Measurements from ENCODE around the gene UBE2D2. TPM values are rescaled to one million over a fixed set of nuclear protein-coding genes. Genes with fewer than 3 reads are reported as not detected.

UBE2D2 gene
- total and polyA plus RNA-seq, 4 donors: 84.1 to 97.8 (median 91.2) TPM

DNA sequence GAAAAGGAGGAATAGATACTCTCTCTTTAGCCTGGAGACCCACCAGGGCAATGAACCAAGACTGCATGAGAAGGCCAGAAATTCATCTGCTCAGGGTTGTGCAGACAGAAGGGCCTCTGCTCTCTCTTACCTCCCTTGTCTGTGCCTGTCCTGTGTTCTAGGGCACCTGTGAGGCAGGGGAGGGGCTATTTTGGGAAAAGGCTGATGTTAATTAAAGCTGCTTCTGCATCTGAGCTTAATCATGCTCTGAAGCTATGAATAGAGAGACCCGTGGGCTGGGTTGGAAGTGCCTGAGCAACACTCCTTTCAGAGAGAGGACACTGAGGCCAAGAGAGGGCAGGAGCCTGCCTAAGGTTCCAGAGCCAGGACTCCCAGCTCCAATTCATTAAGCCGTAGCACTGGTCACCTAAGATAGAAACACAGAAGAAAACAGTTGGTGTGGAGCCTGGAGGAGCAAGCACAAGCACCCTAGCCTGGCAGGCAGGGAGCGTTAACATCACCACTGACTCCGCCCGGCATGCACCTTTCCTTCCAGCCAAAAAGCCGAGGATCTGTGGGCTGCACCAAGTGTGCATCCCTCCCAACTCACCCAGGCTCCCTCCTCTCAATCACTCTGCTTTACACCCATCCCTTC, 47.2 kb upstream of the UBE2D2 start:
- WGBS, 2 donors: 88 to 94% methylated on average over 6 of the region's 6 CpGs
- Histone ChIP-seq H3K36me3 (ENCODE audit: control insufficient read depth in 4 of 4, insufficient read depth in 4 of 4, low read length in 4 of 4) (no peaks in the 10 kb centered on the region), H3K9ac (ENCODE audit: insufficient read depth in 1 of 2, low read length in 2 of 2) (no peak overlapping the region), H3K4me1 (ENCODE audit: control insufficient read depth in 5 of 5, insufficient read depth in 5 of 5, low read length in 5 of 5) (peaks cover 0 to 8% (median 0%) of the 10 kb centered on the region in 5 donors), H3K27me3 (ENCODE audit: control insufficient read depth in 3 of 3, insufficient read depth in 3 of 3, low read length in 2 of 3) (no peaks in the 10 kb centered on the region), H3K4me3 (no peak overlapping the region), H3K9me3 (ENCODE audit: control insufficient read depth in 4 of 4, insufficient read depth in 3 of 4, low read length in 3 of 4) (no peaks in the 10 kb centered on the region), H3K27ac (ENCODE audit: low read depth in 1 of 2, low read length in 1 of 2) (no peak overlapping the region)
- ATAC-seq (ENCODE audit: insufficient read depth, low FRiP score) (no peak), DNase-seq (no peak)
- no peak for TF ChIP-seq CTCF (IDR thresholded peaks at IDR 0.05; ENCODE audit: control extremely low read depth, extremely low read depth)

GRCh38 chr5:139514486-139514856, 46.7 kb upstream of the UBE2D2 start:
- Histone ChIP-seq H3K27me3 (ENCODE audit: control insufficient read depth in 3 of 3, insufficient read depth in 3 of 3, low read length in 2 of 3) (no peaks in the 10 kb centered on the region), H3K36me3 (ENCODE audit: control insufficient read depth in 4 of 4, insufficient read depth in 4 of 4, low read length in 4 of 4) (no peaks in the 10 kb centered on the region), H3K9ac (ENCODE audit: insufficient read depth in 1 of 2, low read length in 2 of 2) (no peak overlapping the region), H3K27ac (ENCODE audit: low read depth in 1 of 2, low read length in 1 of 2) (no peak overlapping the region), H3K4me3 (no peak overlapping the region), H3K9me3 (ENCODE audit: control insufficient read depth in 4 of 4, insufficient read depth in 3 of 4, low read length in 3 of 4) (no peaks in the 10 kb centered on the region), H3K4me1 (ENCODE audit: control insufficient read depth in 5 of 5, insufficient read depth in 5 of 5, low read length in 5 of 5) (peaks cover 0 to 8% (median 0%) of the 10 kb centered on the region in 5 donors)
- no peak for DNase-seq
- 88 to 96% methylated on average over 2 of the region's 2 CpGs for WGBS, 2 donors
- TF ChIP-seq CTCF (IDR thresholded peaks at IDR 0.05; ENCODE audit: control extremely low read depth, extremely low read depth): no peak
- no peak for ATAC-seq (ENCODE audit: insufficient read depth, low FRiP score)

DNA sequence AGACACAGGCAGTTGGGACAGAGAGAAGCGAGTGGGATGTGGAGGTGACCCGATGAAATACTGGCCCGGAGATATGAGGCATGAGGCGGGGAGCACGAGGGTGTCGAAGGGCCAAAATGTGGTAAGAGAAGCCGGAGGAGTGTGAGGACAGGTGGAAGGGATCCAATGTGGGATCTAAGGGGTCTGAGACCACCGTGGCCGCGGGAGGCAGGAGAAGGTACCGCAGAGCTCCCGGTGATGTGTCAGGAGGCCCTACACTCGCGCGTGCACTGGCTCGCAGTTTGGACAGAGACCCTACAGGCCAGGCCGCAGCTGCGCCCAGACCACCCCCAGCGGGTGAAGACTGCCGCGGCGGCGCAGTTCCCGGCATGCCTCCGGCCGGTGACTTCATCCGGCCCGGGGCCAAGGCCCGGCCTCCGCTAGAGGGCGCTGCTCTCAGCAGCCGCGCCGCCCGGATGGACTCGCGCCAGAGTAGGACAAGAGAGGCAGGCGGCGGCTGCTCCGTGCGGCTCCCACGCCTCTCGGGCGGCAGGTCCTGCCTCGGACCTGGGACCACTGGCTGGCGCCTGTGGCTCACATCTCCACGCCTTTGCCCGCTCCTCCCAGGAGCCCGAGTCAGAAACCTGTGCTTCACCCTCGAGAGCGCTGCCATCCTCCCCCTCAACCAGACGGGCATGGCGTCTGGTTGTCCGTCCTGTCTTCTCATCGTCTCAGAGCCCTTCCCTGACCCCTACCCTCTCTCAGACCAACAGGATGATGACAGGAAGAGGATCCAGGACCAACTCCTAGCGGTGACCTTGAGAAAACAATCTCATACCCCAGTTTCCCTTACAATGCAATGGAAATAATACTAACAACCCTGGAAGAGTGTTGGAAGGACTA, 43.2 kb upstream of the UBE2D2 start:
- H3K36me3 ChIP-seq (ENCODE audit: control insufficient read depth in 4 of 4, insufficient read depth in 4 of 4, low read length in 4 of 4): no peaks in the 10 kb centered on the region
- peak; percentile 95 for ATAC-seq (ENCODE audit: insufficient read depth, low FRiP score)
- H3K9me3 ChIP-seq (ENCODE audit: control insufficient read depth in 4 of 4, insufficient read depth in 3 of 4, low read length in 3 of 4): no peaks in the 10 kb centered on the region
- no peaks in the 10 kb centered on the region for H3K27me3 ChIP-seq (ENCODE audit: control insufficient read depth in 3 of 3, insufficient read depth in 3 of 3, low read length in 2 of 3)
- H3K9ac ChIP-seq (ENCODE audit: insufficient read depth in 1 of 2, low read length in 2 of 2): peak overlapping the region; percentile 76 to 95
- peaks cover 0 to 8% (median 0%) of the 10 kb centered on the region in 5 donors for H3K4me1 ChIP-seq (ENCODE audit: control insufficient read depth in 5 of 5, insufficient read depth in 5 of 5, low read length in 5 of 5)
- peak; percentile 94 to 96 (median 96) for DNase-seq
- WGBS, 2 donors: 4 to 6% methylated on average over 53 to 56 of the region's 56 CpGs
- H3K27ac ChIP-seq (ENCODE audit: low read depth in 1 of 2, low read length in 1 of 2): peak overlapping the region; percentile 58 to 94
- H3K4me3 ChIP-seq: peak overlapping the region; percentile 50
- TF ChIP-seq CTCF (IDR thresholded peaks at IDR 0.05; ENCODE audit: control extremely low read depth, extremely low read depth): peak; percentile 95

Data from lung (tissue), 12 donors.